HTERT RPE-1 (cell line): ENCODE measurements around the gene DLGAP1.
"Not testable (repeated sequence)": the region's sequence is repeated elsewhere in the genome, so short reads cannot be mapped to it uniquely, and the experiment has no call there.

Experiments
- in situ Hi-C: fragments of 300-500 bp; cut with MboI; formaldehyde crosslinking; loops from 4 replicates; pipeline ENCODE4 v1.14.3; 2020; ENCODE audit warnings: low sequenced_read_pairs

The DLGAP1 gene

GRCh38 chr18:4292696-4293095, 162.4 kb downstream of the DLGAP1 start:
- in situ Hi-C loops = no loop called here

- in situ Hi-C loops = not testable (repeated sequence)
These were observed 167.8 kb downstream of the DLGAP1 start for GRCh38 chr18:4287340-4287739.

GRCh38 chr18:4286256-4286655, 168.9 kb downstream of the DLGAP1 start:
- in situ Hi-C loops = no loop called here

GRCh38 chr18:4285525-4285924, 169.6 kb downstream of the DLGAP1 start:
- in situ Hi-C loops = no loop called here

- in situ Hi-C loops = no loop called here
These were observed 170.6 kb downstream of the DLGAP1 start for GRCh38 chr18:4284528-4284927.

- in situ Hi-C loops = no loop called here
These were observed 171.3 kb downstream of the DLGAP1 start for GRCh38 chr18:4283746-4284291.

GRCh38 chr18:4282954-4283353, 172.2 kb downstream of the DLGAP1 start:
- in situ Hi-C loops = no loop called here

- in situ Hi-C loops = no loop called here
These were observed 178.0 kb downstream of the DLGAP1 start for GRCh38 chr18:4276953-4277585.

- in situ Hi-C loops = no loop called here
These were observed 183.2 kb downstream of the DLGAP1 start for GRCh38 chr18:4271952-4272351.

GRCh38 chr18:4270988-4271387, 184.1 kb downstream of the DLGAP1 start:
- in situ Hi-C loops = no loop called here

- in situ Hi-C loops = no loop called here
These were observed 185.1 kb downstream of the DLGAP1 start for GRCh38 chr18:4270016-4270415.

GRCh38 chr18:4267641-4268040, 187.5 kb downstream of the DLGAP1 start:
- in situ Hi-C loops = no loop called here

GRCh38 chr18:4264347-4264791, 190.7 kb downstream of the DLGAP1 start:
- in situ Hi-C loops = no loop called here

GRCh38 chr18:4260107-4260506, 195.0 kb downstream of the DLGAP1 start:
- in situ Hi-C loops = no loop called here

- in situ Hi-C loops = no loop called here
These were observed 198.2 kb downstream of the DLGAP1 start for GRCh38 chr18:4256766-4257417.

- in situ Hi-C loops = no loop called here
These were observed 200.3 kb downstream of the DLGAP1 start for GRCh38 chr18:4254840-4255239.

GRCh38 chr18:4252829-4253228, 202.3 kb downstream of the DLGAP1 start:
- in situ Hi-C loops = no loop called here

GRCh38 chr18:4251873-4252272, 203.2 kb downstream of the DLGAP1 start:
- in situ Hi-C loops = no loop called here

GRCh38 chr18:4251206-4251605, 203.9 kb downstream of the DLGAP1 start:
- in situ Hi-C loops = no loop called here

- in situ Hi-C loops = no loop called here
These were observed 205.0 kb downstream of the DLGAP1 start for GRCh38 chr18:4250141-4250540.

GRCh38 chr18:4248686-4249085, 206.4 kb downstream of the DLGAP1 start:
- in situ Hi-C loops = no loop called here

- in situ Hi-C loops = no loop called here
These were observed 208.7 kb downstream of the DLGAP1 start for GRCh38 chr18:4246374-4246773.
